Kidney (tissue), 2 donors: Measurements from ENCODE around the gene TOM1. TPM values are rescaled to one million over a fixed set of nuclear protein-coding genes. Genes with fewer than 3 reads are reported as not detected.

Source experiments
- microRNA-seq: library from miRNA; unstranded; fragments of <30 nt; microRNA quantifications from one replicate; pipeline ENCODE4 v1.2.0, GENCODE V29; 2020
- polyA plus RNA-seq: library from polyadenylated mRNA; stranded (reverse); fragments of 350-450 nt; fragmentation: Illumina TruSeq; extraction: RNeasy Lipid Tissue Mini Kit (QIAGEN cat#74804); gene quantifications from one replicate; pipeline ENCODE4 v1.2.3, GENCODE V29; 2014; ENCODE audit warnings: low read depth, low replicate concordance; ENCODE audit not compliant: insufficient read depth
- total RNA-seq: library from RNA; stranded (reverse); fragmentation: NEBNext Ultra II Directional; extraction: Animal tissue kit (Norgen Biotek cat#: 25700); gene quantifications from one replicate; pipeline ENCODE4 v1.2.1, GENCODE V29; 2021
- donor health status: DM: yes; HTN: yes; CAD: no.

TOM1 gene
- total and polyA plus RNA-seq, 2 donors from 2014 or later, result 67.0 to 68.2 TPM

Small RNA genes within 50 kb of the gene (microRNA-seq; reads per million reads assigned to microRNA genes)
- gene MIR3909 (4.4 reads per million, percentile 6 among the genes with 10 or more reads in this experiment), gene MIR6069 (not detected)

Other genes with a start within 250 kb of the TOM1 start
- not detected for gene ISX, start 233.7 kb upstream of the TOM1 start, total RNA-seq
- not detected for gene ISX, start 233.7 kb upstream of the TOM1 start, polyA plus RNA-seq
- gene HMGXB4, start 42.4 kb upstream of the TOM1 start, total RNA-seq, result 17.3 TPM
- 3.7 TPM for gene HMGXB4, start 42.4 kb upstream of the TOM1 start, polyA plus RNA-seq
- 37.7 TPM for gene HMOX1, start 81.2 kb downstream of the TOM1 start, total RNA-seq
- gene HMOX1, start 81.2 kb downstream of the TOM1 start, polyA plus RNA-seq, result 234 TPM
- gene MCM5, start 100.2 kb downstream of the TOM1 start, total RNA-seq, result 26.4 TPM
- 10.2 TPM for gene MCM5, start 100.2 kb downstream of the TOM1 start, polyA plus RNA-seq
- 3.4 TPM for gene RASD2, start 240.9 kb downstream of the TOM1 start, total RNA-seq
- 1.1 TPM for gene RASD2, start 240.9 kb downstream of the TOM1 start, polyA plus RNA-seq